Kidney (tissue), 14 donors: Measurements from ENCODE around the gene SYK. TPM values are rescaled to one million over a fixed set of nuclear protein-coding genes. Genes with fewer than 3 reads are reported as not detected.

ENCODE experiments used
- DNase-seq, 5 donors: peaks; one replicate each; pipeline ENCODE4 v3.0.0-alpha.2; 2013 to 2020
- FAIRE-seq: peaks from 2 replicates; lab custom pipeline; 2012; peaks lifted over from hg19 to GRCh38; lab: Jason Lieb, UNC
- H3K27ac ChIP-seq, 2 donors: one replicate each; pipeline ENCODE4 v1.7.0; 2013; ENCODE audit warnings: low read depth in 2 of 2, low read length in 2 of 2, inconsistent platforms in 1 of 2
- H3K27me3 ChIP-seq: one replicate; pipeline ENCODE4 v1.7.1; 2013; ENCODE audit warnings: low read length, inconsistent platforms; ENCODE audit not compliant: control insufficient read depth, insufficient read depth
- H3K36me3 ChIP-seq, 3 donors: one replicate each; pipeline versions ENCODE4 v1.7.0 to v1.7.1; 2013; ENCODE audit warnings: low read length in 3 of 3, control low read depth in 1 of 3, inconsistent platforms in 1 of 3; ENCODE audit not compliant: insufficient read depth in 3 of 3, control insufficient read depth in 2 of 3
- H3K4me1 ChIP-seq, 3 donors: one replicate each; pipeline versions ENCODE4 v1.7.0 to v1.7.1; 2013; ENCODE audit warnings: low read length in 3 of 3, inconsistent platforms in 1 of 3, low read depth in 1 of 3; ENCODE audit not compliant: control insufficient read depth in 2 of 3, insufficient read depth in 2 of 3
- H3K4me3 ChIP-seq, 3 donors: one replicate each; pipeline versions ENCODE4 v1.7.0 to v1.8.1; 2013; ENCODE audit warnings: low read length in 3 of 3, control low read depth in 1 of 3, inconsistent platforms in 1 of 3
- H3K9ac ChIP-seq, 3 donors: one replicate each; pipeline versions ENCODE4 v1.7.0 to v1.7.1; 2013; ENCODE audit warnings: low read length in 3 of 3, control low read depth in 1 of 3, inconsistent platforms in 1 of 3
- H3K9me3 ChIP-seq, 3 donors: one replicate each; pipeline versions ENCODE4 v1.7.0 to v1.7.1; 2013; ENCODE audit warnings: low read length in 3 of 3, control low read depth in 1 of 3, inconsistent platforms in 1 of 3; ENCODE audit not compliant: control insufficient read depth in 2 of 3, insufficient read depth in 1 of 3
- CTCF ChIP-seq: IDR thresholded peaks from 3 replicates; pipeline ENCODE4 v1.5.1; 2012; ENCODE audit warnings: mild to moderate bottlenecking, moderate library complexity, borderline replicate concordance; ENCODE audit not compliant: insufficient read depth; ENCODE audit errors: extremely low read depth
- intact Hi-C: fragments of 100-400 bp; cut with DNase I; formaldehyde crosslinking; loops from one replicate; pipeline ENCODE4 v1.11.1; 2022
- polyA plus RNA-seq: library from polyadenylated mRNA; stranded (reverse); fragments of 350-450 nt; fragmentation: Illumina TruSeq; extraction: RNeasy Lipid Tissue Mini Kit (QIAGEN cat#74804); gene quantifications from one replicate; pipeline ENCODE4 v1.2.3, GENCODE V29; 2014; ENCODE audit warnings: low read depth, low replicate concordance; ENCODE audit not compliant: insufficient read depth
- total RNA-seq: library from RNA; stranded (reverse); fragmentation: NEBNext Ultra II Directional; extraction: Animal tissue kit (Norgen Biotek cat#: 25700); gene quantifications from one replicate; pipeline ENCODE4 v1.2.1, GENCODE V29; 2021
- donor health status: control.
- donor health status: control.
- donor health status: control.
- donor health status: control.
- donor health status: control.
- donor health status: DM: yes; HTN: yes; CAD: no.
- donor health status: Normal renal cell carcinoma (clear cell type).

Gene SYK
- total and polyA plus RNA-seq, 2 donors from 2014 or later = 13.3 to 52.2 TPM

- no peak overlapping the region for H3K27ac ChIP-seq
- H3K4me3 ChIP-seq = no peak overlapping the region
- intact Hi-C loops = no loop called here
- no peaks in the 10 kb centered on the region for H3K27me3 ChIP-seq
- no peaks in the 10 kb centered on the region for H3K9me3 ChIP-seq
- H3K4me1 ChIP-seq = no peaks in the 10 kb centered on the region
- TF ChIP-seq CTCF = no peak
- DNase-seq = no peak
- peaks cover 0 to 3% (median 2%) of the 10 kb centered on the region in 3 donors for H3K36me3 ChIP-seq
- no peak for FAIRE-seq
- no peak overlapping the region for H3K9ac ChIP-seq
Observed at GRCh38 chr9:90888941-90889340, 87.3 kb downstream of the SYK start.

GRCh38 chr9:90890146-90890810 lies 88.7 kb downstream of the SYK start:
- Histone ChIP-seq H3K9me3 (no peaks in the 10 kb centered on the region), H3K27ac (no peak overlapping the region), H3K4me3 (no peak overlapping the region), H3K36me3 (peaks cover 0 to 3% (median 2%) of the 10 kb centered on the region in 3 donors), H3K4me1 (no peaks in the 10 kb centered on the region), H3K27me3 (no peaks in the 10 kb centered on the region), H3K9ac (no peak overlapping the region)
- FAIRE-seq (no peak), DNase-seq (no peak)
- TF ChIP-seq CTCF = no peak
- intact Hi-C loops = no loop called here

- DNase-seq (peak in 2 of 5 donors; percentile 17 to 31), FAIRE-seq (no peak)
- no peak overlapping the region for H3K27ac ChIP-seq
- no peaks in the 10 kb centered on the region for H3K27me3 ChIP-seq
- H3K4me1 ChIP-seq = no peaks in the 10 kb centered on the region
- no peak for TF ChIP-seq CTCF
- H3K36me3 ChIP-seq = peaks cover 0 to 3% (median 2%) of the 10 kb centered on the region in 3 donors
- H3K9ac ChIP-seq = no peak overlapping the region
- no peak overlapping the region for H3K4me3 ChIP-seq
- no peaks in the 10 kb centered on the region for H3K9me3 ChIP-seq
- intact Hi-C loops = no loop called here
Observed at GRCh38 chr9:90891308-90892040, 89.9 kb downstream of the SYK start.
